ENCODE measurements around the gene LRP3. TPM values are rescaled to one million over a fixed set of nuclear protein-coding genes. Genes with fewer than 3 reads are reported as not detected.

Gene LRP3
- total RNA-seq, 2 experiments from 2014 or later = 0.11 TPM; not detected in 1

DNA sequence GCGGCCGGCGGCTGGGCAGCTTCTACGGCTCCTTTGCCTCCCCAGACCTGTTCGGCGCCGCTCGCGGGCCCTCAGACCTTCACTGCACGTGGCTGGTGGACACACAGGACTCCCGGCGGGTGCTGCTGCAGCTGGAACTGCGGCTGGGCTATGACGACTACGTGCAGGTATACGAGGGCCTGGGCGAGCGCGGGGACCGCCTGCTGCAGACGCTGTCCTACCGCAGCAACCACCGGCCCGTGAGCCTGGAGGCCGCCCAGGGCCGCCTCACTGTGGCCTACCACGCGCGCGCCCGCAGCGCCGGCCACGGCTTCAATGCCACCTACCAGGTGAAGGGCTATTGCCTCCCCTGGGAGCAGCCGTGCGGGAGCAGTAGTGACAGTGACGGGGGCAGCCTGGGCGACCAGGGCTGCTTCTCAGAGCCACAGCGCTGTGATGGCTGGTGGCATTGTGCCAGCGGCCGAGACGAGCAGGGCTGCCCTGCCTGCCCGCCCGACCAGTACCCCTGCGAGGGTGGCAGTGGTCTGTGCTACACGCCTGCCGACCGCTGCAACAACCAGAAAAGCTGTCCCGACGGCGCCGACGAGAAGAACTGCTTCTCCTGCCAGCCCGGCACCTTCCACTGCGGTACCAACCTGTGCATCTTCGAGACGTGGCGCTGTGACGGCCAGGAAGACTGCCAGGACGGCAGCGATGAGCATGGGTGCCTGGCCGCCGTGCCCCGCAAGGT, 11.6 kb downstream of the LRP3 start:
- no peak overlapping the region for H3K4me3 Mint-ChIP-seq
- ChIA-PET CTCF (no interaction called here), POLR2A (no interaction called here)
- Histone ChIP-seq H3K27ac (ENCODE audit: low read depth in 1 of 2, low read length in 2 of 2) (no peak overlapping the region), H3K36me3 (ENCODE audit: insufficient read depth, low read length) (no peaks in the 10 kb centered on the region), H3K27me3 (ENCODE audit: control insufficient read depth in 1 of 2, insufficient read depth in 2 of 2, low read length in 2 of 2) (no peaks in the 10 kb centered on the region), H3K4me3 (ENCODE audit: low read length) (no peak overlapping the region), H3K9me3 (ENCODE audit: control insufficient read depth in 1 of 2, insufficient read depth in 1 of 2, low read length in 2 of 2) (no peaks in the 10 kb centered on the region), H3K4me1 (ENCODE audit: insufficient read depth, low read length) (no peaks in the 10 kb centered on the region)
- TF ChIP-seq, protein P1, sequence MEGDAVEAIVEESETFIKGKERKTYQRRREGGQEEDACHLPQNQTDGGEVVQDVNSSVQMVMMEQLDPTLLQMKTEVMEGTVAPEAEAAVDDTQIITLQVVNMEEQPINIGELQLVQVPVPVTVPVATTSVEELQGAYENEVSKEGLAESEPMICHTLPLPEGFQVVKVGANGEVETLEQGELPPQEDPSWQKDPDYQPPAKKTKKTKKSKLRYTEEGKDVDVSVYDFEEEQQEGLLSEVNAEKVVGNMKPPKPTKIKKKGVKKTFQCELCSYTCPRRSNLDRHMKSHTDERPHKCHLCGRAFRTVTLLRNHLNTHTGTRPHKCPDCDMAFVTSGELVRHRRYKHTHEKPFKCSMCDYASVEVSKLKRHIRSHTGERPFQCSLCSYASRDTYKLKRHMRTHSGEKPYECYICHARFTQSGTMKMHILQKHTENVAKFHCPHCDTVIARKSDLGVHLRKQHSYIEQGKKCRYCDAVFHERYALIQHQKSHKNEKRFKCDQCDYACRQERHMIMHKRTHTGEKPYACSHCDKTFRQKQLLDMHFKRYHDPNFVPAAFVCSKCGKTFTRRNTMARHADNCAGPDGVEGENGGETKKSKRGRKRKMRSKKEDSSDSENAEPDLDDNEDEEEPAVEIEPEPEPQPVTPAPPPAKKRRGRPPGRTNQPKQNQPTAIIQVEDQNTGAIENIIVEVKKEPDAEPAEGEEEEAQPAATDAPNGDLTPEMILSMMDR (IDR thresholded peaks at IDR 0.05) = no peak
- no peaks in the 10 kb centered on the region for H3K27me3 Mint-ChIP-seq
- H3K4me1 Mint-ChIP-seq (ENCODE audit: low read depth) = no peaks in the 10 kb centered on the region
- ATAC-seq (ENCODE audit: poor library complexity) = no peak
- intact Hi-C loops (cut with DNase I, micrococcal nuclease) = no loop called here
- H3K27ac Mint-ChIP-seq = no peak overlapping the region
- H3K36me3 Mint-ChIP-seq (ENCODE audit: low read depth) = no peaks in the 10 kb centered on the region
- DNase-seq = no peak
- H3K9me3 Mint-ChIP-seq = no peaks in the 10 kb centered on the region

- Histone ChIP-seq H3K27ac (ENCODE audit: low read depth in 1 of 2, low read length in 2 of 2) (no peak overlapping the region), H3K27me3 (ENCODE audit: control insufficient read depth in 1 of 2, insufficient read depth in 2 of 2, low read length in 2 of 2) (no peaks in the 10 kb centered on the region), H3K9me3 (ENCODE audit: control insufficient read depth in 1 of 2, insufficient read depth in 1 of 2, low read length in 2 of 2) (no peaks in the 10 kb centered on the region), H3K36me3 (ENCODE audit: insufficient read depth, low read length) (no peaks in the 10 kb centered on the region), H3K4me3 (ENCODE audit: low read length) (no peak overlapping the region), H3K4me1 (ENCODE audit: insufficient read depth, low read length) (no peaks in the 10 kb centered on the region)
- Mint-ChIP-seq H3K9me3 (no peaks in the 10 kb centered on the region), H3K4me3 (no peak overlapping the region), H3K27ac (no peak overlapping the region), H3K27me3 (no peaks in the 10 kb centered on the region), H3K36me3 (ENCODE audit: low read depth) (no peaks in the 10 kb centered on the region), H3K4me1 (ENCODE audit: low read depth) (no peaks in the 10 kb centered on the region)
- ChIA-PET POLR2A (no interaction called here), CTCF (no interaction called here)
- no peak for DNase-seq
- intact Hi-C loops (cut with DNase I, micrococcal nuclease) = no loop called here
- TF ChIP-seq, protein P1 (IDR thresholded peaks at IDR 0.05) = no peak
- ATAC-seq (ENCODE audit: poor library complexity) = no peak
Measured at GRCh38 chr19:33206261-33207039, 12.3 kb downstream of the LRP3 start.

- Histone ChIP-seq H3K36me3 (ENCODE audit: insufficient read depth, low read length) (no peaks in the 10 kb centered on the region), H3K4me1 (ENCODE audit: insufficient read depth, low read length) (no peaks in the 10 kb centered on the region), H3K9me3 (ENCODE audit: control insufficient read depth in 1 of 2, insufficient read depth in 1 of 2, low read length in 2 of 2) (no peaks in the 10 kb centered on the region), H3K27me3 (ENCODE audit: control insufficient read depth in 1 of 2, insufficient read depth in 2 of 2, low read length in 2 of 2) (no peaks in the 10 kb centered on the region), H3K4me3 (ENCODE audit: low read length) (no peak overlapping the region), H3K27ac (ENCODE audit: low read depth in 1 of 2, low read length in 2 of 2) (no peak overlapping the region)
- no peak overlapping the region for H3K4me3 Mint-ChIP-seq
- TF ChIP-seq, protein P1 (IDR thresholded peaks at IDR 0.05) = no peak
- no peaks in the 10 kb centered on the region for H3K27me3 Mint-ChIP-seq
- intact Hi-C loops (cut with DNase I, micrococcal nuclease) = no loop called here
- H3K4me1 Mint-ChIP-seq (ENCODE audit: low read depth) = no peaks in the 10 kb centered on the region
- ChIA-PET CTCF (no interaction called here), POLR2A (no interaction called here)
- no peak for DNase-seq
- H3K9me3 Mint-ChIP-seq = no peaks in the 10 kb centered on the region
- ATAC-seq (ENCODE audit: poor library complexity) = no peak
- H3K27ac Mint-ChIP-seq = no peak overlapping the region
- H3K36me3 Mint-ChIP-seq (ENCODE audit: low read depth) = no peaks in the 10 kb centered on the region
Measured at GRCh38 chr19:33207040-33207620, 13.0 kb downstream of the LRP3 start.

Data from CD4-positive, alpha-beta T cell (primary cell).